Stomach (tissue), 9 donors: ENCODE data around the gene RASGRP2. TPM values are rescaled to one million over a fixed set of nuclear protein-coding genes. Genes with fewer than 3 reads are reported as not detected.

Experiments
- DNase-seq, 2 donors: peaks; one replicate each; pipeline versions ENCODE4 v3.0.0 to v3.0.0-alpha.2; 2013 to 2019
- H3K27ac ChIP-seq, 5 donors: fragments of 200-600 bp in 4 of 5; sonication (generic) in 4 of 5; one replicate each; pipeline ENCODE4 v1.5.1; 2013 to 2019; ENCODE audit warnings: mild to moderate bottlenecking in 1 of 5, moderate library complexity in 1 of 5
- H3K27me3 ChIP-seq, 3 donors: fragments of 200-600 bp; sonication (generic); one replicate each; pipeline ENCODE4 v1.5.1; 2017 to 2019; ENCODE audit warnings: mixed run types in 1 of 3
- H3K36me3 ChIP-seq, 4 donors: fragments of 200-600 bp; sonication (generic); 1 replicate in 3 of 4; 2 replicates in 1 of 4; pipeline ENCODE4 v1.5.1; 2016 to 2019
- H3K4me1 ChIP-seq, 4 donors: fragments of 200-600 bp; sonication (generic); one replicate each; pipeline ENCODE4 v1.5.1; 2016 to 2019
- H3K4me3 ChIP-seq, 4 donors: fragments of 200-600 bp; sonication (generic) in 3 of 4; one replicate each; pipeline ENCODE4 v1.5.1; 2016 to 2019; ENCODE audit warnings: mild to moderate bottlenecking in 1 of 4
- H3K9me3 ChIP-seq, 4 donors: fragments of 200-600 bp; sonication (generic); one replicate each; pipeline ENCODE4 v1.5.1; 2016 to 2019
- EP300 ChIP-seq: sonication (generic); formaldehyde crosslinking; IDR thresholded peaks from one replicate; pipeline ENCODE4 v1.6.1; 2017; ENCODE audit warnings: antibody characterized with exemption
- POLR2A ChIP-seq, 4 donors: fragments of 450-650 bp; IDR thresholded peaks; one replicate each; pipeline ENCODE4 v1.6.1; 2016; ENCODE audit warnings: antibody characterized with exemption in 4 of 4, control low read depth in 2 of 4, mild to moderate bottlenecking in 1 of 4, moderate library complexity in 1 of 4
- POLR2AphosphoS5 ChIP-seq, 3 donors: sonication (generic); formaldehyde crosslinking; IDR thresholded peaks; one replicate each; pipeline ENCODE4 v1.6.1; 2016; ENCODE audit warnings: antibody characterized with exemption in 3 of 3
- WGBS, 5 donors: extraction: QIAGEN DNeasy Blood & Tissue Kit in 3 of 5; methylation state at CpG; one replicate each; pipeline versions ENCODE4 v1.1.5 to v1.1.7; 2013 to 2018; 5-methylcytosine and 5-hydroxymethylcytosine counted together
- intact Hi-C: fragments of 100-400 bp; cut with DNase I; formaldehyde crosslinking; loops from one replicate; pipeline ENCODE4 v1.15.1; 2023; ENCODE audit warnings: low total_unique reads
- polyA plus RNA-seq, 3 donors: library from polyadenylated mRNA; stranded (reverse); fragments of 200-250 nt; gene quantifications; one replicate each; pipeline ENCODE4 v1.2.3, GENCODE V29; 2013
- total RNA-seq, 5 donors: library from RNA; depleted of rRNA; stranded (reverse); fragments of >200 nt; gene quantifications; one replicate each; pipeline versions ENCODE4 v1.1.0 to v1.2.3, GENCODE V29; 2014 to 2016
- TF ChIP-seq, protein P1 (sequence below), 7 experiments: fragments of 450-650 bp in 4 of 7; fragments of 200-600 bp in 3 of 7; sonication (generic) in 3 of 7; IDR thresholded peaks; one replicate each; pipeline ENCODE4 v1.5.1; 2016 to 2019; ENCODE audit warnings: antibody characterized with exemption in 7 of 7, control low read depth in 2 of 7, mild to moderate bottlenecking in 1 of 7
- donor health status: healthy with polysubstance abuse.
- donor health status: Bipolar disorder and iron deficiency.
- donor health status: healthy.

RASGRP2 gene
- total and polyA plus RNA-seq, 8 donors = 5.3 to 60.8 (median 11.3) TPM

DNA sequence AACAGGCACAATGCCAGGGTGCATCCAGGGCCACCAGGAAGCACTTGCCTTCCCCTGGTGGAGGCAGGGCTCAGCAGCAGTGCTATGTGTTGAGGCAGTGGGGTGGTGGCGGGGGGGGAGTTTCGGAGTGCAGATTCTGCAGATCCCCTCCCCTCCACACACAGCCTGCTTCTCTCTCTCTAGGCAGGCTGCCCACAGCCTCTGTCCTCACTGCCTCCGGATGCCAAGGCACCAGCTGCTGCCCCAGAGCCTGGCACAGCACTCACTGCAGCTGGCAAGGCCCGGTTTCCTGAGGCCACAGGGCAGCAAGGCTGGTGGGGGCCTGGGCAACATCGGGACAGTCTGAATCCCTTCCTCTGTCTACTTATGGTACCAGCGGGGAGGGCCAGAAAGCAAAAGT lies 56.7 kb downstream of the RASGRP2 start:
- H3K27ac ChIP-seq = peak overlapping the region in 1 of 5 donors; percentile 43
- TF ChIP-seq EP300 (no peak), POLR2AphosphoS5 (IDR thresholded peaks at IDR 0.05) (no peak), POLR2A (IDR thresholded peaks at IDR 0.05) (no peak)
- TF ChIP-seq, protein P1, sequence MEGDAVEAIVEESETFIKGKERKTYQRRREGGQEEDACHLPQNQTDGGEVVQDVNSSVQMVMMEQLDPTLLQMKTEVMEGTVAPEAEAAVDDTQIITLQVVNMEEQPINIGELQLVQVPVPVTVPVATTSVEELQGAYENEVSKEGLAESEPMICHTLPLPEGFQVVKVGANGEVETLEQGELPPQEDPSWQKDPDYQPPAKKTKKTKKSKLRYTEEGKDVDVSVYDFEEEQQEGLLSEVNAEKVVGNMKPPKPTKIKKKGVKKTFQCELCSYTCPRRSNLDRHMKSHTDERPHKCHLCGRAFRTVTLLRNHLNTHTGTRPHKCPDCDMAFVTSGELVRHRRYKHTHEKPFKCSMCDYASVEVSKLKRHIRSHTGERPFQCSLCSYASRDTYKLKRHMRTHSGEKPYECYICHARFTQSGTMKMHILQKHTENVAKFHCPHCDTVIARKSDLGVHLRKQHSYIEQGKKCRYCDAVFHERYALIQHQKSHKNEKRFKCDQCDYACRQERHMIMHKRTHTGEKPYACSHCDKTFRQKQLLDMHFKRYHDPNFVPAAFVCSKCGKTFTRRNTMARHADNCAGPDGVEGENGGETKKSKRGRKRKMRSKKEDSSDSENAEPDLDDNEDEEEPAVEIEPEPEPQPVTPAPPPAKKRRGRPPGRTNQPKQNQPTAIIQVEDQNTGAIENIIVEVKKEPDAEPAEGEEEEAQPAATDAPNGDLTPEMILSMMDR (IDR thresholded peaks at IDR 0.05) = no peak
- H3K9me3 ChIP-seq = no peaks in the 10 kb centered on the region
- WGBS, 5 donors = 44 to 80% (median 68%) methylated on average over 4 to 6 of the region's 6 CpGs
- intact Hi-C loops = no loop called here
- DNase-seq = peak in 1 of 2 donors; percentile 65
- no peaks in the 10 kb centered on the region for H3K36me3 ChIP-seq
- no peak overlapping the region for H3K4me3 ChIP-seq
- H3K27me3 ChIP-seq = peaks cover 0 to 19% (median 4%) of the 10 kb centered on the region in 3 donors
- H3K4me1 ChIP-seq = peaks cover 0 to 23% (median 4%) of the 10 kb centered on the region in 4 donors

DNA sequence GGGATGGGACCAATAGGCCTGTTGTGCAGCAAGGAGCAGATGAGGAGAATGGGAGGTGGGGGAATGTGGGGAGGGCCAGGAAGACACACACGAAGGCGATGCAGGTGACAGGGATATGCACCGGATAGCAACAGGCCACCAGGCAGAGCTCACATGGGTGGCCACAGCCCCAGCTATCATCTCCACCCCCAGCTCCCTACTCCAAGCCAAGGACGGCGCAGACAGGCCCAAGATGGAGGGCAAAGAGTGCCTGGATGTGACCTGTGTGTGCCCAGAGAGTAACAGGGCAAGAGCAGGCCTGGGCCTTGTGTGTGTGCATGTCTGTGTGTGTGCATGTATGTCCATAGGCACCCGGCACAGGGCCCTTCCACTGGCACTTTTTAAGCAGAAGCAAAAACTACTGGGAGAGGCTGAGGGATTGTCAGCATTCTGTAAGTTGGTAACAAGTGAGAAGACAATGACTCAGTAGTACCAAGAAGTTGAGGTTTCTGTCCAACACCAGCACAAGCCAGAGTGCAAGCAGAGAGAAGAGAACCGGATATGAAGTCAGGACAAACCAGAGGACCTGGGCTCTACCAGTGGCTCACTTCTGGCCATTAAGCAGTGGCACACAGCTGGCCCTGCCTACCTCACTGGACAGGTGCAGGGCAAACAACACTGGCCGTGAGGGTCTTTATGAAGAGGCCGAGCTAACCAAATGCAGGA lies 57.3 kb downstream of the RASGRP2 start:
- Histone ChIP-seq H3K4me1 (peaks cover 0 to 23% (median 4%) of the 10 kb centered on the region in 4 donors), H3K36me3 (no peaks in the 10 kb centered on the region), H3K9me3 (no peaks in the 10 kb centered on the region), H3K27ac (no peak overlapping the region), H3K27me3 (peaks cover 0 to 19% (median 4%) of the 10 kb centered on the region in 3 donors), H3K4me3 (no peak overlapping the region)
- DNase-seq = no peak
- no peak for TF ChIP-seq POLR2A (IDR thresholded peaks at IDR 0.05)
- TF ChIP-seq, protein P1 (IDR thresholded peaks at IDR 0.05) = no peak
- TF ChIP-seq POLR2AphosphoS5 (IDR thresholded peaks at IDR 0.05) = no peak
- TF ChIP-seq EP300 = no peak
- intact Hi-C loops = no loop called here
- 77 to 92% (median 84%) methylated on average over 9 of the region's 9 CpGs for WGBS, 5 donors

GRCh38 chr11:64685536-64685935 lies 58.4 kb downstream of the RASGRP2 start:
- peaks cover 0 to 21% (median 4%) of the 10 kb centered on the region in 3 donors for H3K27me3 ChIP-seq
- no peak for DNase-seq
- intact Hi-C loops = no loop called here
- H3K4me1 ChIP-seq = peaks cover 0 to 23% (median 4%) of the 10 kb centered on the region in 4 donors
- no peak for TF ChIP-seq EP300
- no peak for TF ChIP-seq POLR2AphosphoS5 (IDR thresholded peaks at IDR 0.05)
- TF ChIP-seq, protein P1 (IDR thresholded peaks at IDR 0.05) = no peak
- TF ChIP-seq POLR2A (IDR thresholded peaks at IDR 0.05) = no peak
- H3K36me3 ChIP-seq = no peaks in the 10 kb centered on the region
- no peaks in the 10 kb centered on the region for H3K9me3 ChIP-seq
- WGBS, 5 donors = 87 to 91% (median 89%) methylated on average over 16 to 18 of the region's 18 CpGs
- no peak overlapping the region for H3K27ac ChIP-seq
- H3K4me3 ChIP-seq = no peak overlapping the region

GRCh38 chr11:64684357-64684756 lies 59.6 kb downstream of the RASGRP2 start:
- H3K9me3 ChIP-seq = no peaks in the 10 kb centered on the region
- 63 to 75% (median 69%) methylated on average over 8 of the region's 8 CpGs for WGBS, 5 donors
- H3K27ac ChIP-seq = no peak overlapping the region
- intact Hi-C loops = no loop called here
- TF ChIP-seq POLR2A (IDR thresholded peaks at IDR 0.05) (no peak), POLR2AphosphoS5 (IDR thresholded peaks at IDR 0.05) (no peak), EP300 (no peak)
- TF ChIP-seq, protein P1 (IDR thresholded peaks at IDR 0.05) = no peak
- no peak for DNase-seq
- H3K27me3 ChIP-seq = peaks cover 0 to 21% (median 4%) of the 10 kb centered on the region in 3 donors
- H3K36me3 ChIP-seq = no peaks in the 10 kb centered on the region
- peaks cover 0 to 23% (median 4%) of the 10 kb centered on the region in 4 donors for H3K4me1 ChIP-seq
- no peak overlapping the region for H3K4me3 ChIP-seq
